Ishikawa (cell line): ENCODE results near the gene NR1D2.

Experiments used
- CEBPB ChIP-seq: IDR thresholded peaks from 2 replicates; pipeline ENCODE4 v1.6.1; 2012
- CREB1 ChIP-seq: IDR thresholded peaks from 2 replicates; pipeline ENCODE4 v1.6.1; 2012; ENCODE audit warnings: low read depth
- EGR1 ChIP-seq: IDR thresholded peaks from 2 replicates; pipeline ENCODE4 v1.6.1; 2012
- EP300 ChIP-seq: IDR thresholded peaks from 2 replicates; pipeline ENCODE4 v1.6.1; 2012; ENCODE audit warnings: borderline replicate concordance
- FOXM1 ChIP-seq: IDR thresholded peaks from 2 replicates; pipeline ENCODE4 v1.6.1; 2012; ENCODE audit warnings: low read depth, borderline replicate concordance
- MAX ChIP-seq: IDR thresholded peaks from 2 replicates; pipeline ENCODE4 v1.6.1; 2012
- NFIC ChIP-seq: IDR thresholded peaks from 2 replicates; pipeline ENCODE4 v1.6.1; 2012
- RAD21 ChIP-seq: IDR thresholded peaks from 2 replicates; pipeline ENCODE4 v1.6.1; 2012; ENCODE audit warnings: low read depth
- REST ChIP-seq: IDR thresholded peaks from 2 replicates; pipeline ENCODE4 v1.6.1; 2012; ENCODE audit warnings: low read depth, mild to moderate bottlenecking
- TAF1 ChIP-seq: IDR thresholded peaks from 2 replicates; pipeline ENCODE4 v1.6.1; 2012; ENCODE audit warnings: low read depth, mild to moderate bottlenecking
- TCF12 ChIP-seq: IDR thresholded peaks from 2 replicates; pipeline ENCODE4 v1.6.1; 2012; ENCODE audit warnings: low read depth
- TEAD4 ChIP-seq: IDR thresholded peaks from 2 replicates; pipeline ENCODE4 v1.6.1; 2012
- USF1 ChIP-seq: IDR thresholded peaks from 2 replicates; pipeline ENCODE4 v1.6.1; 2012
- YY1 ChIP-seq: IDR thresholded peaks from 2 replicates; pipeline ENCODE4 v1.6.1; 2012; ENCODE audit warnings: low read depth
- ZBTB7A ChIP-seq: IDR thresholded peaks from 2 replicates; pipeline ENCODE4 v1.6.1; 2012; ENCODE audit warnings: low read depth

The NR1D2 gene

GRCh38 chr3:24023197-24023596 lies 78.1 kb downstream of the NR1D2 start:
- TF ChIP-seq EP300 (no peak), TAF1 (no peak), USF1 (no peak), RAD21 (no peak), MAX (no peak), CREB1 (no peak), ZBTB7A (no peak), TEAD4 (no peak), TCF12 (no peak), NFIC (no peak), REST (no peak), YY1 (no peak), CEBPB (no peak), EGR1 (no peak)

GRCh38 chr3:24025805-24026204 lies 80.7 kb downstream of the NR1D2 start:
- no peak for TF ChIP-seq CEBPB
- TF ChIP-seq USF1, result no peak
- TF ChIP-seq MAX, result no peak

- TF ChIP-seq MAX (no peak), TEAD4 (no peak), EP300 (no peak), ZBTB7A (no peak), CREB1 (no peak), FOXM1 (no peak), TCF12 (no peak), EGR1 (no peak), CEBPB (no peak), RAD21 (no peak), REST (no peak), USF1 (no peak), YY1 (no peak), TAF1 (no peak), NFIC (no peak)
Observed at GRCh38 chr3:24027946-24028345, 82.9 kb downstream of the NR1D2 start.
